Osteoblast (primary cell): ENCODE measurements around the gene DDX19B. TPM values are rescaled to one million over a fixed set of nuclear protein-coding genes. Genes with fewer than 3 reads are reported as not detected.
"Not testable (repeated sequence)": the region's sequence is repeated elsewhere in the genome, so short reads cannot be mapped to it uniquely, and the experiment has no call there.

Source experiments
- DNase-seq: peaks from one replicate; pipeline ENCODE4 v3.0.0; 2011; ENCODE audit warnings: low spot score, mixed read lengths; ENCODE audit not compliant: insufficient read length; ENCODE audit errors: missing footprints
- H2AFZ ChIP-seq: 2 replicates; pipeline ENCODE4 v1.6.0; 2011; ENCODE audit warnings: mild to moderate bottlenecking, low read length
- H3K27ac ChIP-seq: 2 replicates; pipeline ENCODE4 v1.5.1; 2011; ENCODE audit warnings: mild to moderate bottlenecking, low read depth, low read length, moderate library complexity
- H3K27me3 ChIP-seq: 2 replicates; pipeline ENCODE4 v1.6.0; 2012; ENCODE audit warnings: mild to moderate bottlenecking, control low read depth, inconsistent platforms, low read length, moderate library complexity; ENCODE audit not compliant: insufficient read depth
- H3K36me3 ChIP-seq: 2 replicates; pipeline ENCODE4 v1.5.1; 2011; ENCODE audit warnings: mild to moderate bottlenecking, low read length, control low read depth, moderate library complexity; ENCODE audit not compliant: insufficient read depth
- H3K4me1 ChIP-seq: 2 replicates; pipeline ENCODE4 v1.5.1; 2011; ENCODE audit warnings: mild to moderate bottlenecking, low read length, control low read depth, moderate library complexity; ENCODE audit not compliant: insufficient read depth
- H3K4me2 ChIP-seq: 2 replicates; pipeline ENCODE4 v1.6.0; 2011; ENCODE audit warnings: mild to moderate bottlenecking, low read length; ENCODE audit not compliant: insufficient read depth
- H3K4me3 ChIP-seq: fragments of 200-600 bp; sonication (generic); 3 replicates; pipeline ENCODE4 v1.5.1; 2012; ENCODE audit warnings: mild to moderate bottlenecking, low read length, inconsistent platforms; ENCODE audit not compliant: insufficient read depth
- H3K79me2 ChIP-seq: 2 replicates; pipeline ENCODE4 v1.6.0; 2012; ENCODE audit warnings: mild to moderate bottlenecking, low read length, control low read depth, inconsistent platforms; ENCODE audit not compliant: insufficient read depth
- H3K9me3 ChIP-seq: 2 replicates; pipeline ENCODE4 v1.5.1; 2011; ENCODE audit warnings: low read depth, low read length, control low read depth
- H4K20me1 ChIP-seq: 2 replicates; pipeline ENCODE4 v1.6.0; 2012; ENCODE audit warnings: mild to moderate bottlenecking, low read length, control low read depth; ENCODE audit not compliant: insufficient read depth
- CTCF ChIP-seq: IDR thresholded peaks from 2 replicates; pipeline ENCODE4 v1.5.1; 2011; ENCODE audit warnings: mild to moderate bottlenecking, low read depth, low read length, moderate library complexity; ENCODE audit errors: extremely low read depth
- total RNA-seq: library from RNA; depleted of rRNA; stranded (reverse); fragments of >200 nt; gene quantifications from 2 replicates; pipeline ENCODE4 v1.2.3, GENCODE V29; 2012

The DDX19B gene
- total RNA-seq, 1 donor: 42.7 TPM

- Histone ChIP-seq H3K4me2 (no peak overlapping the region), H4K20me1 (no peaks in the 10 kb centered on the region), H3K27ac (no peak overlapping the region), H3K36me3 (peaks cover 32% of the 10 kb centered on the region), H3K9me3 (no peaks in the 10 kb centered on the region), H3K79me2 (no peaks in the 10 kb centered on the region), H3K4me1 (no peaks in the 10 kb centered on the region), H3K27me3 (no peaks in the 10 kb centered on the region), H3K4me3 (no peak overlapping the region), H2AFZ (no peak overlapping the region)
- DNase-seq: no peak
- TF ChIP-seq CTCF: no peak
Observed at GRCh38 chr16:70331091-70331490, 32.1 kb downstream of the DDX19B start.

- Histone ChIP-seq H2AFZ (no peak overlapping the region), H3K9me3 (no peaks in the 10 kb centered on the region), H3K27me3 (no peaks in the 10 kb centered on the region), H3K36me3 (peaks cover 32% of the 10 kb centered on the region), H3K4me3 (no peak overlapping the region), H3K4me2 (no peak overlapping the region), H3K4me1 (no peaks in the 10 kb centered on the region), H4K20me1 (no peaks in the 10 kb centered on the region), H3K27ac (no peak overlapping the region), H3K79me2 (no peaks in the 10 kb centered on the region)
- peak; percentile 55 for TF ChIP-seq CTCF
- DNase-seq: no peak
Observed at GRCh38 chr16:70331588-70332358, 32.8 kb downstream of the DDX19B start.

- not testable (repeated sequence) for H3K27ac ChIP-seq, DNase-seq, H4K20me1 ChIP-seq, H2AFZ ChIP-seq, H3K79me2 ChIP-seq, H3K4me3 ChIP-seq, H3K4me1 ChIP-seq, H3K9me3 ChIP-seq, H3K4me2 ChIP-seq, H3K27me3 ChIP-seq
- peaks cover 30% of the 10 kb centered on the region for H3K36me3 ChIP-seq
Observed at GRCh38 chr16:70332728-70333127, 33.7 kb downstream of the DDX19B start.

GRCh38 chr16:70337814-70338213, 38.8 kb downstream of the DDX19B start:
- no peak overlapping the region for H3K4me2 ChIP-seq
- no peaks in the 10 kb centered on the region for H4K20me1 ChIP-seq
- no peak overlapping the region for H3K4me3 ChIP-seq
- H3K27me3 ChIP-seq: no peaks in the 10 kb centered on the region
- DNase-seq: no peak
- no peak overlapping the region for H2AFZ ChIP-seq
- no peaks in the 10 kb centered on the region for H3K4me1 ChIP-seq
- H3K27ac ChIP-seq: no peak overlapping the region
- TF ChIP-seq CTCF: no peak
- no peaks in the 10 kb centered on the region for H3K9me3 ChIP-seq
- H3K79me2 ChIP-seq: no peaks in the 10 kb centered on the region
- H3K36me3 ChIP-seq: peaks cover 19% of the 10 kb centered on the region
